Measurements from ENCODE around the gene WNT9A.

The WNT9A gene

GRCh38 chr1:227903614-227904501 is 43.9 kb downstream of the WNT9A start:
- no peak for DNase-seq (ENCODE audit: low spot score)
- in situ Hi-C loops (cut with MboI; ENCODE audit: low pct_unique_long_range_greater_than_20kb, low sequenced_read_pairs, unreplicated experiment): no loop called here
- TF ChIP-seq, protein P1, sequence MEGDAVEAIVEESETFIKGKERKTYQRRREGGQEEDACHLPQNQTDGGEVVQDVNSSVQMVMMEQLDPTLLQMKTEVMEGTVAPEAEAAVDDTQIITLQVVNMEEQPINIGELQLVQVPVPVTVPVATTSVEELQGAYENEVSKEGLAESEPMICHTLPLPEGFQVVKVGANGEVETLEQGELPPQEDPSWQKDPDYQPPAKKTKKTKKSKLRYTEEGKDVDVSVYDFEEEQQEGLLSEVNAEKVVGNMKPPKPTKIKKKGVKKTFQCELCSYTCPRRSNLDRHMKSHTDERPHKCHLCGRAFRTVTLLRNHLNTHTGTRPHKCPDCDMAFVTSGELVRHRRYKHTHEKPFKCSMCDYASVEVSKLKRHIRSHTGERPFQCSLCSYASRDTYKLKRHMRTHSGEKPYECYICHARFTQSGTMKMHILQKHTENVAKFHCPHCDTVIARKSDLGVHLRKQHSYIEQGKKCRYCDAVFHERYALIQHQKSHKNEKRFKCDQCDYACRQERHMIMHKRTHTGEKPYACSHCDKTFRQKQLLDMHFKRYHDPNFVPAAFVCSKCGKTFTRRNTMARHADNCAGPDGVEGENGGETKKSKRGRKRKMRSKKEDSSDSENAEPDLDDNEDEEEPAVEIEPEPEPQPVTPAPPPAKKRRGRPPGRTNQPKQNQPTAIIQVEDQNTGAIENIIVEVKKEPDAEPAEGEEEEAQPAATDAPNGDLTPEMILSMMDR (IDR thresholded peaks at IDR 0.05; ENCODE audit: extremely low read depth, insufficient read depth, missing control alignments): no peak

DNA sequence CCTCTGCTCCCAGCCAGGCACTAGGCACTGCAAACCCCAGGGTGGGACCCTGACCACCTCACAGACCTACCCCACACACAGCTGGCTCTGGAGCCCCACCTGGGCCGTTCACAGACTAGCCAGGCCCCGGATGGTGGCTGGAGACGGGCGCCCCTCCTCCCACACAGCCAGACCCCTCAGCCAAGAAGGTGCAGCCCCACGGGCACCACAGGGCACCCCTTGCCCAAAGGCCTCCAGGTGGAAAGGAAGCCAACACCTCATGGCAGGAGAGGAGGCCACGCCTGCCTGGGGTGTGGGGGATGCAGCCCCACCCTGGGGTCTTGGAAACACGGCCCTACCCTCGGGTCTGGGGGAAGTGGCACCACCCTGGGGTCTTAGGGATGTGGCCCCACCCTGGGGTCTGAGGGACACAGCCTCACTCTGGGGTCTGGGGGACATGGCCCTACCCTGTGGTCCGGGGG is 44.6 kb downstream of the WNT9A start:
- TF ChIP-seq, protein P1 (IDR thresholded peaks at IDR 0.05; ENCODE audit: extremely low read depth, insufficient read depth, missing control alignments): no peak
- DNase-seq (ENCODE audit: low spot score): no peak
- in situ Hi-C loops (cut with MboI; ENCODE audit: low pct_unique_long_range_greater_than_20kb, low sequenced_read_pairs, unreplicated experiment): no loop called here

DNA sequence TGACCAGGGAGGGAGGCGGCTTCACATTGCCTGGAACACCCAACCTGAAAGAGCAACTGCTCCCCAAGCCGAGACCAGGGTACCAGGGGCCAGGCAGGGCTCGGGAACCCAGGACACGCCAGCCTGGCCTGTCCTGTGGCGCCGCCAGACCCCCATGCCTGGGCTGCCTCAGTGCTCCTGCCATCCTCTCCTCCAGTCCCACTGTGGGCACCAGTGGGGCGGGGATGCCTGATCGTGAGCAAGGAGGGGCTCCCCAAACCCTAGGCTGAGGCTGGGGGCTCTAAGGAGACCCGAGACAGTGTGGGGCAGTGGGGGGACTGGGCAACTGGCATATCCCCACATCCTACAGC is 45.1 kb downstream of the WNT9A start:
- no peak for DNase-seq (ENCODE audit: low spot score)
- in situ Hi-C loops (cut with MboI; ENCODE audit: low pct_unique_long_range_greater_than_20kb, low sequenced_read_pairs, unreplicated experiment): no loop called here
- TF ChIP-seq, protein P1 (IDR thresholded peaks at IDR 0.05; ENCODE audit: extremely low read depth, insufficient read depth, missing control alignments): no peak

DNA sequence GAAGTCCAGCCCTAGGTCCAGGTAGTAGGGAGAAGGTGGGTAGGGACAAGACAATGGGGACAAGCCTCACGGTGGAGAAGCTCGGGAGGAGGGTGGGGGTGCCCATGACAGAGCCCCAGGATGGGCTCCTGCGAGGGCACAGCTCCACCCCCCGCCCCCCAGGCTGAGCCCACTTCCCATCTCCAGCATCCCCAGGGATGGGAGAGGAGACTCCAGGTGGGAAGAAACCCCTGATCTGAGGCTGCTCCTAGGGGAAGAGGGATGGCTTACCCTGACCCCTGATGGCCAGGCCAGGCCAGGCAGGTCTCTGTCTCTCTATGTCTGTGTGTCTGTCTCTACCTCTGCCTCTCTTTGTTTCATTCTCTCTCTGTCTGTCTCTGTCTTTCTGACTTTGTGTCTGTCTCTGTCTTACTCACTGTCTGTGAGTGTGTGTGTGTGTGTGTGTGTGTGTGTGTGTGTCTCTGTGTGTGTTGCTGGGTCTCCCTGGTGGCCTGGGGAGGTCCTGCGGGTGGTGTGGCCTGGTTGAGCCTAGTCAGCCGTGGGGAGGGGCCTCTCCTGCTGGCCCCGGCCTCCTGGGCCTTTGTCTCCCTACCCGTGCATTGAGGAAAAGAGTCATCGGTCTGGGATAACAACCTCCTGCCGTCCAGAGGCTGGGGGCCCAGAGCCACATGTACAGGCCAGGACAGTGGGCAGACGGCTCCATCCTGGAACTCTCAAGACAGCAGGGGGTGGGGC is 45.7 kb downstream of the WNT9A start:
- TF ChIP-seq, protein P1 (IDR thresholded peaks at IDR 0.05; ENCODE audit: extremely low read depth, insufficient read depth, missing control alignments): no peak
- DNase-seq (ENCODE audit: low spot score): no peak
- in situ Hi-C loops (cut with MboI; ENCODE audit: low pct_unique_long_range_greater_than_20kb, low sequenced_read_pairs, unreplicated experiment): no loop called here

DNA sequence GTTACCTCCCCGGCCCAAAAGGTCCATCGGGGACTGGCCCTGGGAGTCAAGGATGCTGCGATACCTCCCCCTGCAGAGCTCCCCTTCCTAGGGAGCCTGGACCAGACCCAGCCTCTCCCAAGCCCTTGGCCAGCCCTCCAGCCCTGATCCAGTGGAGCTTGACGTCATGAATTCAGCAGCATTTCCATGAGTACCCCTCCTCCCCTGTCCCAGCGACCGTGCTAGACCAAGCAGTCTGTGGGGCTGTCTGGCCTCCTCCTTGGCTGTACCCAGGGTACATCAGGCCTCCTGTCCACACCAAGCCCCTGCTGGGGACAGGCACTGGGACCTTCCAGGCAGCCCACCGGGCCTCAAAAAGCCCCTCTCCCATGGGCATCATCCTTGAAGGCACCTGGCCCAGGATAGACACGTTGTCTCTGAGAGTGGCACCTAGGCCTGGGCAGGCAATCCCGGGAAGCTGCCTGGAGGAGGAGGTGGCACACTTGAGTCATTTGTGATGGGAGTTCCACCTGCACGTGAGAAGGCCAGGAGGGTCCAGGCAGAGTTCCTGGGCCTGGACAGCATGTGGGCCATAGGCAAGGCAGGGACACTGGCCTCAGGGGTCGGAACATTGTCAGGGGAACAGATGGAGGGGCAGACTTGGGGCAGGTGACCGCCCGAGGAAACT is 46.4 kb downstream of the WNT9A start:
- TF ChIP-seq, protein P1 (IDR thresholded peaks at IDR 0.05; ENCODE audit: extremely low read depth, insufficient read depth, missing control alignments): no peak
- no peak for DNase-seq (ENCODE audit: low spot score)
- in situ Hi-C loops (cut with MboI; ENCODE audit: low pct_unique_long_range_greater_than_20kb, low sequenced_read_pairs, unreplicated experiment): no loop called here

DNA sequence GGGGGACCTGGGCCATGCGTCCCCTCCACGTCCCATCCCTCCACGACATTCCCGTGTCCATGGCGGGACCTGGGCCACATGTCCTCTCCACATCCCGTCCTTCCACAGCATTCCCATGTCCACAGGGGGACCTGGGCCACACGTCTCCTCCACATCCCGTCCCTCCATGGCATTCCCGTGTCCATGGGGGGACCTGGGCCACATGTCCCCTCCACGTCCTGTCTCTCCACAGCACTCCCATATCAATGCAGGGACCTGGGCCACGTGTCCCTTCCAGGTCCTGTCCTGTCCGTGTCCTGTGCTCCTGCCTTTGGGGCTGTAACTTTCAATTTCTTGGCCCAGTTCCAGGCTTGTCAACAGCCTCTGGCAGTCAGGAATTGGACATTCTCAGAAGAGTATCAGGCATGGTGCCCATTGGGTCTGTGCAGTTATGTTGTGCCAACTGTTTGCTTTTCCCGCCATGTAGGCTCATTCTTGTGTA is 47.1 kb downstream of the WNT9A start:
- in situ Hi-C loops (cut with MboI; ENCODE audit: low pct_unique_long_range_greater_than_20kb, low sequenced_read_pairs, unreplicated experiment): no loop called here
- no peak for DNase-seq (ENCODE audit: low spot score)

More for the DNA sequence above, 47.1 kb downstream of the WNT9A start:
- TF ChIP-seq, protein P1 (IDR thresholded peaks at IDR 0.05; ENCODE audit: extremely low read depth, insufficient read depth, missing control alignments): no peak
